ENCODE measurements around the gene GPATCH1.

DNA sequence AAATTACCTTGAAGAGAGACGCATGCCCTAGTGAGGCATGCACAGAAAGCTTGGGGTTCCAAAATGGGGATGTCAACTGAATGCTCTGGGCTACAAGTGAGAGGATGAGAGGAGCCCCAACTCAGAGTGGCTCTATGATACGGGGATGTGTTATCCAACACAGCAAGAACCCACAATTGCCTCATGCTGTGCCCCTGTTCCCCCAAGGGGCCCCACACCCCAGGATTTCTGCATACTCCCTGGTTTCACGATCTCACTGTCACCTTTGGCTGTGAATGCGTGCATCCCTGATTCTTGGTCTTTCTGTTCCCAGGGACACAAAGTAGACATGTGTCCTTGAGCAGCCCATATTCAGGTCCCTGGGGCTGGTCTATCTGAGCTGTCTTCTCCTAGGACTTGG, 80.2 kb downstream of the GPATCH1 start:
- TF ChIP-seq POLR2A (IDR thresholded peaks at IDR 0.05; ENCODE audit: extremely low read depth, insufficient read length), result no peak
- TF ChIP-seq, protein P1, sequence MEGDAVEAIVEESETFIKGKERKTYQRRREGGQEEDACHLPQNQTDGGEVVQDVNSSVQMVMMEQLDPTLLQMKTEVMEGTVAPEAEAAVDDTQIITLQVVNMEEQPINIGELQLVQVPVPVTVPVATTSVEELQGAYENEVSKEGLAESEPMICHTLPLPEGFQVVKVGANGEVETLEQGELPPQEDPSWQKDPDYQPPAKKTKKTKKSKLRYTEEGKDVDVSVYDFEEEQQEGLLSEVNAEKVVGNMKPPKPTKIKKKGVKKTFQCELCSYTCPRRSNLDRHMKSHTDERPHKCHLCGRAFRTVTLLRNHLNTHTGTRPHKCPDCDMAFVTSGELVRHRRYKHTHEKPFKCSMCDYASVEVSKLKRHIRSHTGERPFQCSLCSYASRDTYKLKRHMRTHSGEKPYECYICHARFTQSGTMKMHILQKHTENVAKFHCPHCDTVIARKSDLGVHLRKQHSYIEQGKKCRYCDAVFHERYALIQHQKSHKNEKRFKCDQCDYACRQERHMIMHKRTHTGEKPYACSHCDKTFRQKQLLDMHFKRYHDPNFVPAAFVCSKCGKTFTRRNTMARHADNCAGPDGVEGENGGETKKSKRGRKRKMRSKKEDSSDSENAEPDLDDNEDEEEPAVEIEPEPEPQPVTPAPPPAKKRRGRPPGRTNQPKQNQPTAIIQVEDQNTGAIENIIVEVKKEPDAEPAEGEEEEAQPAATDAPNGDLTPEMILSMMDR (IDR thresholded peaks at IDR 0.05; ENCODE audit: low read depth, low read length), result no peak

Measured in NB4 (cell line).